K562 (cell line): ENCODE data around the gene PIK3C2B.

Experiments
- EGR1 ChIP-seq: fragments of 450-650 bp; conservative IDR thresholded peaks from 2 replicates; pipeline ENCODE4 v1.6.1; 2017; ENCODE audit warnings: mild to moderate bottlenecking
- GABPA ChIP-seq: fragments of 200-800 bp; sonication (Bioruptor generic); conservative IDR thresholded peaks from 2 replicates; pipeline ENCODE4 v1.6.1; 2016; ENCODE audit warnings: low read depth, missing genetic modification characterization, missing compliant biosample characterization
- PHF21A ChIP-seq: fragments of 450-650 bp; IDR thresholded peaks from 2 replicates; pipeline ENCODE4 v1.6.1; 2017; ENCODE audit warnings: low read depth, borderline replicate concordance
- RAD21 ChIP-seq, 2 experiments: fragments of 250-450 bp in 1 of 2; fragments of 450-650 bp in 1 of 2; sonication (Bioruptor Pico) in 1 of 2; formaldehyde crosslinking in 1 of 2; IDR thresholded peaks in 1 of 2; conservative IDR thresholded peaks in 1 of 2; 2 replicates each; pipeline versions ENCODE4 v1.4.0 to v1.8.0; 2020 to 2022; ENCODE audit warnings: mild to moderate bottlenecking in 2 of 2, moderate library complexity in 1 of 2
- RFX5 ChIP-seq: IDR thresholded peaks from 2 replicates; pipeline ENCODE4 v1.6.1; 2011; ENCODE audit warnings: low read depth, mild to moderate bottlenecking, improper control_type of control experiment, low read length
- XRCC5 ChIP-seq: fragments of 200-400 bp; formaldehyde crosslinking; IDR thresholded peaks from 2 replicates; pipeline ENCODE4 v1.6.1; 2017; ENCODE audit warnings: low read depth, mild to moderate bottlenecking, low read length
- ZNF551 ChIP-seq: fragments of 250-450 bp; sonication (Bioruptor Pico); IDR thresholded peaks from 2 replicates; pipeline ENCODE4 v1.5.0; 2021; ENCODE audit warnings: mild to moderate bottlenecking, moderate library complexity
- TF ChIP-seq, protein P1 (sequence below), 2 experiments: fragments of 450-650 bp; formaldehyde crosslinking in 1 of 2; IDR thresholded peaks; 2 replicates each; pipeline versions ENCODE4 v1.4.0 to v1.6.1; 2014 to 2020; ENCODE audit warnings: mild to moderate bottlenecking in 2 of 2, borderline replicate concordance in 1 of 2, low read depth in 1 of 2
- TF ChIP-seq, protein P2 (sequence below): sonication (generic); formaldehyde crosslinking; IDR thresholded peaks from 2 replicates; pipeline ENCODE4 v1.8.0; 2022; ENCODE audit warnings: mild to moderate bottlenecking, missing genetic modification reagents, borderline replicate concordance
- TF ChIP-seq, protein P3 (sequence below), 2 experiments: fragments of 250-450 bp in 1 of 2; fragments of 450-650 bp in 1 of 2; sonication (Bioruptor Pico) in 1 of 2; IDR thresholded peaks; 2 replicates each; pipeline versions ENCODE4 v1.6.1 to v1.8.0; 2016 to 2021; ENCODE audit warnings: mild to moderate bottlenecking in 2 of 2, moderate library complexity in 2 of 2, missing compliant biosample characterization in 1 of 2, missing genetic modification characterization in 1 of 2
- TF ChIP-seq, protein P4 (sequence below): sonication (generic); formaldehyde crosslinking; IDR thresholded peaks from 2 replicates; pipeline ENCODE4 v1.9.0; 2022; ENCODE audit warnings: mild to moderate bottlenecking, missing genetic modification reagents
- TF ChIP-seq, protein P5 (sequence below): fragments of 250-450 bp; sonication (Bioruptor Pico); IDR thresholded peaks from 2 replicates; pipeline ENCODE4 v1.9.0; 2021; ENCODE audit warnings: mild to moderate bottlenecking
- TF ChIP-seq, protein P6 (sequence below): sonication (generic); formaldehyde crosslinking; IDR thresholded peaks from 2 replicates; pipeline ENCODE4 v1.8.1; 2023; ENCODE audit warnings: mild to moderate bottlenecking, missing genetic modification reagents

DNA sequence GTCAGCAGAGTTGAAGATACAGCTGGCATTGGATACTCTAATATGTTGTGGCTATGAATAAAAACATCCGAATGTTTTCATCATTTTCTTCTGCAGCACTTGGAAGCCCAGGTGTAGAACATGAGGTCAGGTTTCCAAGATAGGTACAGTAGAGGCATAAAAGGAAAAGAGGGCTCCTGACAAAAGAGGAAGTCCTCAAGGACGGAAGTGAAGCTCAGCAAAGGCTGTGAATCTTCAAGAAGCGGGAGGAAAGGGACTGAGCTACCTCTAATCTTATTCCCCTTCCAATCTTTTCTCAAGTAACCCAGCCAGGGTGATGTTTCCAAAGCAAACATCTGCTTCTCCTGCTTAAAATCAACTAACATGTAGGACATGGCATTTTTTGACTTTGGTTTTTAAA lies 4.4 kb upstream of the PIK3C2B start:
- TF ChIP-seq, protein P1, sequence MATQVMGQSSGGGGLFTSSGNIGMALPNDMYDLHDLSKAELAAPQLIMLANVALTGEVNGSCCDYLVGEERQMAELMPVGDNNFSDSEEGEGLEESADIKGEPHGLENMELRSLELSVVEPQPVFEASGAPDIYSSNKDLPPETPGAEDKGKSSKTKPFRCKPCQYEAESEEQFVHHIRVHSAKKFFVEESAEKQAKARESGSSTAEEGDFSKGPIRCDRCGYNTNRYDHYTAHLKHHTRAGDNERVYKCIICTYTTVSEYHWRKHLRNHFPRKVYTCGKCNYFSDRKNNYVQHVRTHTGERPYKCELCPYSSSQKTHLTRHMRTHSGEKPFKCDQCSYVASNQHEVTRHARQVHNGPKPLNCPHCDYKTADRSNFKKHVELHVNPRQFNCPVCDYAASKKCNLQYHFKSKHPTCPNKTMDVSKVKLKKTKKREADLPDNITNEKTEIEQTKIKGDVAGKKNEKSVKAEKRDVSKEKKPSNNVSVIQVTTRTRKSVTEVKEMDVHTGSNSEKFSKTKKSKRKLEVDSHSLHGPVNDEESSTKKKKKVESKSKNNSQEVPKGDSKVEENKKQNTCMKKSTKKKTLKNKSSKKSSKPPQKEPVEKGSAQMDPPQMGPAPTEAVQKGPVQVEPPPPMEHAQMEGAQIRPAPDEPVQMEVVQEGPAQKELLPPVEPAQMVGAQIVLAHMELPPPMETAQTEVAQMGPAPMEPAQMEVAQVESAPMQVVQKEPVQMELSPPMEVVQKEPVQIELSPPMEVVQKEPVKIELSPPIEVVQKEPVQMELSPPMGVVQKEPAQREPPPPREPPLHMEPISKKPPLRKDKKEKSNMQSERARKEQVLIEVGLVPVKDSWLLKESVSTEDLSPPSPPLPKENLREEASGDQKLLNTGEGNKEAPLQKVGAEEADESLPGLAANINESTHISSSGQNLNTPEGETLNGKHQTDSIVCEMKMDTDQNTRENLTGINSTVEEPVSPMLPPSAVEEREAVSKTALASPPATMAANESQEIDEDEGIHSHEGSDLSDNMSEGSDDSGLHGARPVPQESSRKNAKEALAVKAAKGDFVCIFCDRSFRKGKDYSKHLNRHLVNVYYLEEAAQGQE (IDR thresholded peaks at IDR 0.05; ENCODE audit: borderline replicate concordance), result no peak
- TF ChIP-seq, protein P1 (CRISPR knock-in tag; IDR thresholded peaks at IDR 0.05; ENCODE audit: low read depth), result no peak
- TF ChIP-seq GABPA (no peak), ZNF551 (no peak), RAD21 (CRISPR knock-in tag; conservative IDR thresholded peaks at IDR 0.05 in 1 of 2, IDR thresholded peaks at IDR 0.05 in 1 of 2) (no peak), XRCC5 (no peak), EGR1 (no peak), PHF21A (no peak), RFX5 (no peak)
- TF ChIP-seq, protein P2, sequence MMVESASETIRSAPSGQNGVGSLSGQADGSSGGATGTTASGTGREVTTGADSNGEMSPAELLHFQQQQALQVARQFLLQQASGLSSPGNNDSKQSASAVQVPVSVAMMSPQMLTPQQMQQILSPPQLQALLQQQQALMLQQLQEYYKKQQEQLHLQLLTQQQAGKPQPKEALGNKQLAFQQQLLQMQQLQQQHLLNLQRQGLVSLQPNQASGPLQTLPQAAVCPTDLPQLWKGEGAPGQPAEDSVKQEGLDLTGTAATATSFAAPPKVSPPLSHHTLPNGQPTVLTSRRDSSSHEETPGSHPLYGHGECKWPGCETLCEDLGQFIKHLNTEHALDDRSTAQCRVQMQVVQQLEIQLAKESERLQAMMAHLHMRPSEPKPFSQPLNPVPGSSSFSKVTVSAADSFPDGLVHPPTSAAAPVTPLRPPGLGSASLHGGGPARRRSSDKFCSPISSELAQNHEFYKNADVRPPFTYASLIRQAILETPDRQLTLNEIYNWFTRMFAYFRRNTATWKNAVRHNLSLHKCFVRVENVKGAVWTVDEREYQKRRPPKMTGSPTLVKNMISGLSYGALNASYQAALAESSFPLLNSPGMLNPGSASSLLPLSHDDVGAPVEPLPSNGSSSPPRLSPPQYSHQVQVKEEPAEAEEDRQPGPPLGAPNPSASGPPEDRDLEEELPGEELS (CRISPR knock-in tag), result no peak
- TF ChIP-seq, protein P3, sequence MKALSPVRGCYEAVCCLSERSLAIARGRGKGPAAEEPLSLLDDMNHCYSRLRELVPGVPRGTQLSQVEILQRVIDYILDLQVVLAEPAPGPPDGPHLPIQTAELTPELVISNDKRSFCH (CRISPR knock-in tag; IDR thresholded peaks at IDR 0.05), result no peak
- TF ChIP-seq, protein P3 (tag; IDR thresholded peaks at IDR 0.05), result no peak
- TF ChIP-seq, protein P4, sequence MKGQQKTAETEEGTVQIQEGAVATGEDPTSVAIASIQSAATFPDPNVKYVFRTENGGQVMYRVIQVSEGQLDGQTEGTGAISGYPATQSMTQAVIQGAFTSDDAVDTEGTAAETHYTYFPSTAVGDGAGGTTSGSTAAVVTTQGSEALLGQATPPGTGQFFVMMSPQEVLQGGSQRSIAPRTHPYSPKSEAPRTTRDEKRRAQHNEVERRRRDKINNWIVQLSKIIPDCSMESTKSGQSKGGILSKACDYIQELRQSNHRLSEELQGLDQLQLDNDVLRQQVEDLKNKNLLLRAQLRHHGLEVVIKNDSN, result no peak
- TF ChIP-seq, protein P5, sequence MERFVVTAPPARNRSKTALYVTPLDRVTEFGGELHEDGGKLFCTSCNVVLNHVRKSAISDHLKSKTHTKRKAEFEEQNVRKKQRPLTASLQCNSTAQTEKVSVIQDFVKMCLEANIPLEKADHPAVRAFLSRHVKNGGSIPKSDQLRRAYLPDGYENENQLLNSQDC (CRISPR knock-in tag), result no peak
- TF ChIP-seq, protein P6, sequence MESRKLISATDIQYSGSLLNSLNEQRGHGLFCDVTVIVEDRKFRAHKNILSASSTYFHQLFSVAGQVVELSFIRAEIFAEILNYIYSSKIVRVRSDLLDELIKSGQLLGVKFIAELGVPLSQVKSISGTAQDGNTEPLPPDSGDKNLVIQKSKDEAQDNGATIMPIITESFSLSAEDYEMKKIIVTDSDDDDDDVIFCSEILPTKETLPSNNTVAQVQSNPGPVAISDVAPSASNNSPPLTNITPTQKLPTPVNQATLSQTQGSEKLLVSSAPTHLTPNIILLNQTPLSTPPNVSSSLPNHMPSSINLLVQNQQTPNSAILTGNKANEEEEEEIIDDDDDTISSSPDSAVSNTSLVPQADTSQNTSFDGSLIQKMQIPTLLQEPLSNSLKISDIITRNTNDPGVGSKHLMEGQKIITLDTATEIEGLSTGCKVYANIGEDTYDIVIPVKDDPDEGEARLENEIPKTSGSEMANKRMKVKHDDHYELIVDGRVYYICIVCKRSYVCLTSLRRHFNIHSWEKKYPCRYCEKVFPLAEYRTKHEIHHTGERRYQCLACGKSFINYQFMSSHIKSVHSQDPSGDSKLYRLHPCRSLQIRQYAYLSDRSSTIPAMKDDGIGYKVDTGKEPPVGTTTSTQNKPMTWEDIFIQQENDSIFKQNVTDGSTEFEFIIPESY (CRISPR knock-in tag), result no peak
